MM.1S (cell line): ENCODE measurements around the gene MPG.

Experiments used
- DNase-seq: peaks from one replicate; pipeline ENCODE4 v3.0.0-alpha.2; 2015
- H2AFZ ChIP-seq: fragments of 300-600 bp; sonication (generic); 2 replicates; pipeline ENCODE4 v1.6.0; 2016; ENCODE audit warnings: antibody characterized with exemption, low read length
- H3F3A ChIP-seq: fragments of 300-600 bp; sonication (generic); 2 replicates; pipeline ENCODE4 v1.6.1; 2016; ENCODE audit warnings: mild to moderate bottlenecking, antibody characterized with exemption, low read length, moderate library complexity, mixed read lengths; ENCODE audit not compliant: insufficient read depth
- H3K27ac ChIP-seq: fragments of 300-600 bp; sonication (generic); 2 replicates; pipeline ENCODE4 v1.5.1; 2016; ENCODE audit warnings: mild to moderate bottlenecking, low read length
- H3K27me3 ChIP-seq: fragments of 300-600 bp; sonication (generic); replicated peaks from 2 replicates; pipeline ENCODE4 v1.6.0; 2016; ENCODE audit warnings: low read length; ENCODE audit not compliant: insufficient read depth
- H3K36me3 ChIP-seq: fragments of 300-600 bp; sonication (generic); replicated peaks from 2 replicates; pipeline ENCODE4 v1.6.1; 2016; ENCODE audit warnings: mild to moderate bottlenecking, low read length, mixed read lengths; ENCODE audit not compliant: insufficient read depth
- H3K4me1 ChIP-seq: fragments of 300-600 bp; sonication (generic); 2 replicates; pipeline ENCODE4 v1.6.1; 2016; ENCODE audit warnings: low read length, mixed read lengths
- H3K4me2 ChIP-seq: fragments of 300-600 bp; sonication (generic); 2 replicates; pipeline ENCODE4 v1.6.0; 2016; ENCODE audit warnings: low read depth, low read length
- H3K4me3 ChIP-seq: fragments of 300-600 bp; sonication (generic); 2 replicates; pipeline ENCODE4 v1.5.1; 2016; ENCODE audit warnings: low read length, mixed read lengths
- H3K79me2 ChIP-seq: fragments of 300-600 bp; sonication (generic); 2 replicates; pipeline ENCODE4 v1.6.1; 2016; ENCODE audit warnings: mixed run types, low read length, mixed read lengths
- H3K9ac ChIP-seq: fragments of 300-600 bp; sonication (generic); 2 replicates; pipeline ENCODE4 v1.6.1; 2016; ENCODE audit warnings: low read length, mixed read lengths
- H3K9me2 ChIP-seq: fragments of 300-600 bp; sonication (generic); replicated peaks from 2 replicates; pipeline ENCODE4 v1.6.1; 2016; ENCODE audit warnings: mild to moderate bottlenecking, low read length, mixed read lengths; ENCODE audit not compliant: insufficient read depth
- H3K9me3 ChIP-seq: fragments of 300-600 bp; sonication (generic); replicated peaks from 2 replicates; pipeline ENCODE4 v1.6.1; 2016; ENCODE audit warnings: mild to moderate bottlenecking, low read length, mixed read lengths; ENCODE audit not compliant: insufficient read depth
- H4K20me1 ChIP-seq: fragments of 300-600 bp; sonication (generic); 2 replicates; pipeline ENCODE4 v1.6.1; 2016; ENCODE audit warnings: mild to moderate bottlenecking, low read length, moderate library complexity, mixed read lengths; ENCODE audit not compliant: insufficient read depth
- CTCF ChIP-seq: fragments of 300-600 bp; sonication (generic); IDR thresholded peaks from 2 replicates; pipeline ENCODE4 v1.5.1; 2016; ENCODE audit warnings: antibody characterized with exemption, low read length, mixed read lengths
- EZH2 ChIP-seq: fragments of 300-600 bp; sonication (generic); optimal IDR thresholded peaks from 2 replicates; pipeline ENCODE3; 2017; ENCODE audit warnings: low read depth, mild to moderate bottlenecking, antibody characterized with exemption, low read length, mixed read lengths
- EZH2phosphoT487 ChIP-seq: fragments of 300-600 bp; sonication (generic); IDR thresholded peaks from 2 replicates; pipeline ENCODE4 v1.6.1; 2018; ENCODE audit warnings: antibody characterized with exemption, low read length

Gene MPG

DNA sequence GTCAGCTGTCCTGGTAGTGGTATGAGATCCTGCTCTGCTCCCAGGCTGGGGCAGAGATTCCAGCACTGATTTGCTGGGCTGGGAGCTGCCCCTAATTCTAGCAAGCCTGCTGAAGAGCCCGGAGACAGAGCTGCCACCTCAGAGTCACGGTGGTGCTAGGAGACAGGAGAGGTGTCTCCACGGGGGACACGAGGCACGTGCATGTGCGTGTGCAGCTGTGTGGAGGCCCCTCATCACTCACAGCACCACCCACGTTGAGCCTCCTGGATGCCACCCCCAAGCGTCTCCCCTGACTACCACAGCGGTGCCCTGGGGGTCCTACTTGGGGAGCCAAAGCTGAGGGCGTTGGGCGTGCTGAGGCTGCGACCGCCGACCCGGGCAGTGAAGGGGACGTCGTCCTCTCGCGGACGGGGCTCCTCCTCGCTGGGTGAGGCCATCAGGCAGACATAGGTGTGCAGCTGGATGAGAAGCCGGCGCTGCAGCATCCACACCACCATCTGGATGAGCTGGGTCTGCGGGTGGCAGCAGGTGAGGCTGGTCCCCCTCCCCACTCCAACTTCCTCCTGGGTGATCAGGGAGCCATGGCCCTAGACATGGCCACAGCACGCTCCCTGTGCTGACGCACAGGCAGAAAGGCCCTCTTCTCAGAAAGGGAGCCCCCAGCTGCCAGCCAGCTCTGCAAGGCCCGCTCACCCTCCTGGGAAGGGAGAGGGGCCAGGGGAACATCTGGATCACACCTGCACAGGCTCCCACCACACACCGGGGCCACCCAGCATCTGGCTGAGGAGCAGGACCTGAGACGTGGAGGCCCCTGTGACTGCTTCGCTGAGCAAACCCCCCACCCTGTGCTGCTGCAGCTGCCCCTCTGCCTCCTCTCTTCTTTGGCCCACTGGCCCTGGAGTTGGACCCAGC lies 11.6 kb downstream of the MPG start:
- Histone ChIP-seq H4K20me1 (no peaks in the 10 kb centered on the region), H3K4me3 (no peak overlapping the region), H3K9me3 (no peaks in the 10 kb centered on the region), H3K27ac (no peak overlapping the region), H3K4me2 (no peak overlapping the region), H3K4me1 (peaks cover 14% of the 10 kb centered on the region), H3K9ac (no peak overlapping the region), H3K36me3 (no peaks in the 10 kb centered on the region), H2AFZ (no peak overlapping the region), H3K9me2 (no peaks in the 10 kb centered on the region), H3F3A (peaks cover 4% of the 10 kb centered on the region; the same call in 1 of the 2 replicates), H3K27me3 (no peaks in the 10 kb centered on the region), H3K79me2 (no peaks in the 10 kb centered on the region)
- no peak for DNase-seq
- TF ChIP-seq EZH2, result no peak
- no peak for TF ChIP-seq EZH2phosphoT487
- TF ChIP-seq CTCF, result no peak

GRCh38 chr16:91484-91883 lies 13.5 kb downstream of the MPG start:
- no peak for TF ChIP-seq EZH2phosphoT487
- TF ChIP-seq CTCF, result no peak
- no peak for TF ChIP-seq EZH2
- Histone ChIP-seq H2AFZ (no peak overlapping the region), H3K79me2 (no peaks in the 10 kb centered on the region), H3K4me3 (no peak overlapping the region), H3K36me3 (no peaks in the 10 kb centered on the region), H3K9ac (no peak overlapping the region), H3K27me3 (no peaks in the 10 kb centered on the region), H3K27ac (no peak overlapping the region), H3K9me3 (no peaks in the 10 kb centered on the region), H3K9me2 (no peaks in the 10 kb centered on the region), H4K20me1 (no peaks in the 10 kb centered on the region), H3K4me2 (no peak overlapping the region), H3K4me1 (no peaks in the 10 kb centered on the region), H3F3A (no peaks in the 10 kb centered on the region)
- no peak for DNase-seq

DNA sequence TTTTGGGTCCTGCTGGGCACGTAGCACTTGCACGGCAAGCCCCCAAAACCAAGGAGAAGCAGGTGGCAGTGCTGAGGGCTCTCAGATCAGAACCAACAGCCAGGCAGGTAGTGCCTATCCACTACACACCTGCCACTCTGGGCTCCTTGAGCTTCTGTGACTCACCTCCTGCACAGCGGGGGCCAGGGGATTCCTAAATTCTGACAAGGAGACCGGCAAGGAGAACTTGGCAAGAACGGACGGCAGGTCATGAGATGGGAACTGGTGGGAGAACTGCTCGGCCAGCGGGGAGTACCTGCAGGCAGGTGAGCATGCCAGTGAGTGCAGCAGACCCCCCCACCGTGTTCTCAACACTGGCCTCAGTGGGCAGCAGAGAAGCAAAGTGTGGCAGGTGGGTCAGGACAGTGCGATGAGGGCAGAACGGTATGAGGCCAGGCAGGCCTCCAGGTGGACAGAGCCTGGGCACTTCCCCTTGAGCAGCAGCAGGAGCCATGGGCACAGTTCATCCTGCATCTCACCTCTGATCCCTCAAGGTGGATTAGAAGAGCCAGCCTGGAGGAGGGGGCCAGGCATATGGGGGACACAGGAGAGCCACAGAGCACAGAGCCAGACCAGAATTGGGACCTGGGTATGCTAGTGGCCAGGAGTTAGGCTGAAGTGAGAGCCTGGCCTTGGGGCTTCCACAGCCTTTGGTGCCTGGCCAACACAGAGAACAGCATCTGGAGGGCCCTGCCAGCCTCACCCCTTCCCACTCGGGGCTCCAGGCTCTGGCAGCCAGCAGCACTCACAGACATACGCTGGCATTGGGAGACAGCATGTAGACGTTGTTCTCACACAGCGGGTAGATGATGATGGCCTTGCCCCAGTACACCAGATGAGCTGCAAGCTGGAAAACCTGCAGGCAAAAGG lies 14.7 kb downstream of the MPG start:
- TF ChIP-seq CTCF (no peak), EZH2phosphoT487 (no peak), EZH2 (no peak)
- Histone ChIP-seq H2AFZ (no peak overlapping the region), H3F3A (no peaks in the 10 kb centered on the region), H3K9me2 (no peaks in the 10 kb centered on the region), H3K4me1 (no peaks in the 10 kb centered on the region), H3K4me3 (no peak overlapping the region), H4K20me1 (no peaks in the 10 kb centered on the region), H3K27me3 (no peaks in the 10 kb centered on the region), H3K27ac (no peak overlapping the region), H3K79me2 (no peaks in the 10 kb centered on the region), H3K9me3 (no peaks in the 10 kb centered on the region), H3K4me2 (no peak overlapping the region), H3K9ac (no peak overlapping the region), H3K36me3 (no peaks in the 10 kb centered on the region)
- no peak for DNase-seq
